HEK293T (cell line): ENCODE results near the gene CCNY.

Experiments used
- BHLHE40 ChIP-seq: fragments of 450-650 bp; IDR thresholded peaks from 2 replicates; pipeline ENCODE4 v1.6.1; 2016; ENCODE audit warnings: mild to moderate bottlenecking, moderate library complexity, borderline replicate concordance
- FOXA1 ChIP-seq: fragments of 450-650 bp; IDR thresholded peaks from 2 replicates; pipeline ENCODE4 v1.6.1; 2016; ENCODE audit warnings: mild to moderate bottlenecking
- FOXK2 ChIP-seq: fragments of 450-650 bp; IDR thresholded peaks from 2 replicates; pipeline ENCODE4 v1.6.1; 2016; ENCODE audit warnings: mild to moderate bottlenecking
- HDGF ChIP-seq: fragments of 450-650 bp; IDR thresholded peaks from 2 replicates; pipeline ENCODE4 v1.6.1; 2017; ENCODE audit warnings: antibody characterized with exemption, borderline replicate concordance
- LEF1 ChIP-seq: fragments of 450-650 bp; IDR thresholded peaks from 2 replicates; pipeline ENCODE4 v1.6.1; 2017; ENCODE audit warnings: mild to moderate bottlenecking, borderline replicate concordance
- SP1 ChIP-seq: fragments of 450-650 bp; IDR thresholded peaks from 2 replicates; pipeline ENCODE4 v1.6.1; 2017
- ZNF384 ChIP-seq: fragments of 450-650 bp; IDR thresholded peaks from 2 replicates; pipeline ENCODE4 v1.6.1; 2016
- TF ChIP-seq, protein P1 (sequence below): fragments of 450-650 bp; IDR thresholded peaks from 2 replicates; pipeline ENCODE4 v1.6.1; 2016

DNA sequence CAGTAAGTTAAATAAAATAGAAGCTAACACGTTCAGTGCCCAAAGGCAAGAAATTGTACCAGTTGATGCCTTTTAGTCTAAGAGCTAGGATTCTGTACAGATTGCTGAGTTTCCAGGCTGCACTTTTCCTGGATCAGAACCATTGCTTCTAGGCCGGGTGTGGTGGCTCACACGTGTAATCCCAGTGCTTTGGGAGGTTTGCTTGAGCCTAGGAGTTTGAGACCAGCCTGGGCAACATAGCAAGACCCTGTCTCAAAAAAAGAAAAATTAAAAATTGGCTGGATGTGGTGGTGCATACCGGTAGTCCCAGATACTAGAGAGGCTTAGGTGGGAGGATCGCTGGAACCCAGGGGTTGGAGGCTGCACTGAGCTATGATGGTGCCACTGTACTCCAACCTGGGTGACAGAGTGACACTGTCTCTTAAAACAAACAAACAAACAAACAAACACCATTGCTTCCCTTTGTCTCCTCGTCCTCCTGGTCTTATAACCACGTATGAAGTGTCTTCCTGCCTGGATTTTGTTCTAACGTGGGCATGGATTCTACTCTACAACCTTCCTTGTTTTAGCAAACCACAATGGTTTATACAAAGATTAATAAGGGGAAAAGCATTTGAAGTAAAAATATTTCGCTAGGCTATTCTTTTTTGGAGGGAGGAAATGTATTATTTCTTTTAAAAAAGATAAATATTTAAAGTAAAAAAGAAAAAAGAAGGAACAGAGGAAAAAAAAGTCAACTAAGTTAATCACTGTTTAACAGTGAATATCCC is 9.7 kb upstream of the CCNY start:
- TF ChIP-seq FOXK2 (no peak), FOXA1 (no peak), ZNF384 (no peak), BHLHE40 (no peak), HDGF (no peak), SP1 (no peak), LEF1 (no peak)
- TF ChIP-seq, protein P1, sequence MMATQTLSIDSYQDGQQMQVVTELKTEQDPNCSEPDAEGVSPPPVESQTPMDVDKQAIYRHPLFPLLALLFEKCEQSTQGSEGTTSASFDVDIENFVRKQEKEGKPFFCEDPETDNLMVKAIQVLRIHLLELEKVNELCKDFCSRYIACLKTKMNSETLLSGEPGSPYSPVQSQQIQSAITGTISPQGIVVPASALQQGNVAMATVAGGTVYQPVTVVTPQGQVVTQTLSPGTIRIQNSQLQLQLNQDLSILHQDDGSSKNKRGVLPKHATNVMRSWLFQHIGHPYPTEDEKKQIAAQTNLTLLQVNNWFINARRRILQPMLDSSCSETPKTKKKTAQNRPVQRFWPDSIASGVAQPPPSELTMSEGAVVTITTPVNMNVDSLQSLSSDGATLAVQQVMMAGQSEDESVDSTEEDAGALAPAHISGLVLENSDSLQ = no peak
